K562 (cell line): ENCODE measurements around the gene TIMM17B. TPM values are rescaled to one million over a fixed set of nuclear protein-coding genes. Genes with fewer than 3 reads are reported as not detected.

Source experiments
- ATAC-seq: fragments of 200-7000 bp; cut with Tn5 transposase; 3 replicates; pipeline ENCODE4 v1.9.1; 2020; ENCODE audit warnings: moderate library complexity
- BruUV-seq: library from RNA; stranded (reverse); fragments of 400-500 nt; replicated peaks from 2 replicates; lab custom pipeline; 2021; lab: Mats Ljungman, UMichigan
- CTCF ChIA-PET: fragments of 300-600 bp; formaldehyde crosslinking; extraction: SDS; loops from one replicate; lab custom pipeline; 2021; ENCODE audit warnings: low intra/inter-chr PET ratio; lab: Yijun Ruan, JAX
- POLR2A ChIA-PET: fragments of 300-600, 350-650 bp; sonication (Branson Sonifier 250); formaldehyde crosslinking; extraction: SDS; loops from one replicate; lab custom pipeline; 2021; ENCODE audit warnings: antibody characterized with exemption, inconsistent platforms; lab: Yijun Ruan, JAX
- DNase-seq, 4 experiments: peaks; one replicate each; pipeline versions ENCODE4 v3.0.0 to v3.0.0-alpha.2; 2011 to 2018; ENCODE audit warnings: low spot score in 3 of 4, mixed read lengths in 3 of 4; ENCODE audit errors: extremely low read depth in 1 of 4
- FAIRE-seq: peaks from 2 replicates; lab custom pipeline; 2011; peaks lifted over from hg19 to GRCh38; lab: Jason Lieb, UNC
- H2AFZ ChIP-seq: 2 replicates; pipeline ENCODE4 v1.6.0; 2011; ENCODE audit warnings: low read depth, low read length, control low read depth, inconsistent platforms
- H3K27ac ChIP-seq: fragments of 200-600 bp; 3 replicates; pipeline ENCODE4 v1.8.0; 2011; ENCODE audit warnings: low read depth, mild to moderate bottlenecking, control low read depth, inconsistent platforms, low read length, moderate library complexity, mixed read lengths; ENCODE audit errors: extremely low read depth
- H3K27me3 ChIP-seq, 2 experiments: fragments of 300-600 bp in 1 of 2; 2 replicates in 1 of 2; 3 replicates in 1 of 2; pipeline versions ENCODE4 v1.6.0 to v1.8.0; 2011; ENCODE audit warnings: inconsistent platforms in 2 of 2, low read length in 2 of 2, mild to moderate bottlenecking in 1 of 2, mixed read lengths in 1 of 2, moderate library complexity in 1 of 2; ENCODE audit not compliant: control insufficient read depth in 2 of 2, insufficient read depth in 2 of 2
- H3K36me3 ChIP-seq: fragments of 300-600 bp; 3 replicates; pipeline ENCODE4 v1.8.0; 2011; ENCODE audit warnings: mild to moderate bottlenecking, low read length, inconsistent platforms; ENCODE audit not compliant: control insufficient read depth, insufficient read depth
- H3K4me1 ChIP-seq, 2 experiments: fragments of 200-600 bp in 1 of 2; replicated peaks in 1 of 2; 2 replicates in 1 of 2; 3 replicates in 1 of 2; pipeline versions ENCODE4 v1.5.1 to v1.8.0; 2011; ENCODE audit warnings: inconsistent platforms in 2 of 2, low read length in 2 of 2, mild to moderate bottlenecking in 1 of 2, mixed read lengths in 1 of 2, moderate library complexity in 1 of 2; ENCODE audit not compliant: control insufficient read depth in 2 of 2, insufficient read depth in 2 of 2
- H3K4me2 ChIP-seq: 2 replicates; pipeline ENCODE4 v1.6.1; 2011; ENCODE audit warnings: low read length, control low read depth, inconsistent platforms, mixed read lengths; ENCODE audit not compliant: insufficient read depth
- H3K4me3 ChIP-seq: fragments of 200-600 bp; sonication (generic), shearing (Covaris generic); 2 replicates; pipeline ENCODE4 v1.5.1; 2016; ENCODE audit warnings: control low read depth, inconsistent platforms
- H3K79me2 ChIP-seq: fragments of 200-600 bp; 3 replicates; pipeline ENCODE4 v1.8.0; 2011; ENCODE audit warnings: low read length, inconsistent platforms; ENCODE audit not compliant: control insufficient read depth, insufficient read depth
- H3K9ac ChIP-seq, 2 experiments: 2 replicates each; pipeline versions ENCODE4 v1.6.0 to v1.6.1; 2011; ENCODE audit warnings: low read depth in 2 of 2, low read length in 2 of 2, control low read depth in 1 of 2, inconsistent platforms in 1 of 2, mild to moderate bottlenecking in 1 of 2, mixed read lengths in 1 of 2; ENCODE audit not compliant: insufficient read depth in 1 of 2
- H3K9me1 ChIP-seq: one replicate; pipeline ENCODE4 v1.6.0; 2011; ENCODE audit warnings: inconsistent platforms, mild to moderate bottlenecking, low read length, moderate library complexity; ENCODE audit not compliant: control insufficient read depth, insufficient read depth
- H3K9me3 ChIP-seq: replicated peaks from 2 replicates; pipeline ENCODE4 v1.5.1; 2011; ENCODE audit warnings: low read depth, low read length, inconsistent platforms; ENCODE audit not compliant: control insufficient read depth, insufficient read depth
- H4K20me1 ChIP-seq: replicated peaks from 2 replicates; pipeline ENCODE4 v1.6.1; 2011; ENCODE audit warnings: low read length, inconsistent platforms, mixed read lengths; ENCODE audit not compliant: control insufficient read depth, insufficient read depth
- EP300 ChIP-seq: IDR thresholded peaks from 2 replicates; pipeline ENCODE4 v1.6.1; 2012; ENCODE audit warnings: low read length, improper control_type of control experiment
- NEUROD1 ChIP-seq: fragments of 150-350 bp; IDR thresholded peaks from 2 replicates; pipeline ENCODE4 v1.6.1; 2014; ENCODE audit warnings: borderline replicate concordance, low read length, low read depth; ENCODE audit not compliant: partially characterized antibody
- POLR2A ChIP-seq: fragments of 450-650 bp; conservative IDR thresholded peaks from 2 replicates; pipeline ENCODE4 v1.6.1; 2016
- RBFOX2 ChIP-seq: fragments of 200-400 bp; formaldehyde crosslinking; IDR thresholded peaks from 2 replicates; pipeline ENCODE4 v1.6.1; 2017; ENCODE audit warnings: low read depth, mild to moderate bottlenecking, low read length, moderate library complexity
- ZC3H8 ChIP-seq: fragments of 450-650 bp; IDR thresholded peaks from 2 replicates; pipeline ENCODE4 v1.6.1; 2017
- WGBS: fragments of 100-300 bp; shearing (Covaris generic); methylation state at CpG from one replicate; pipeline ENCODE4 v1.1.6; 2016; ENCODE audit warnings: low coverage, mixed read lengths; ENCODE audit not compliant: insufficient coverage; ENCODE audit errors: missing lambda C conversion rate; 5-methylcytosine and 5-hydroxymethylcytosine counted together
- in situ Hi-C: fragments of 300-500 bp; cut with MboI; formaldehyde crosslinking; loops from 4 replicates; pipeline ENCODE4 v1.15.0; 2018; ENCODE audit warnings: inconsistent platforms, mixed read lengths
- intact Hi-C: fragments of 100-400 bp; cut with micrococcal nuclease; formaldehyde crosslinking; loops from 2 replicates; pipeline ENCODE4 v1.14.2; 2022
- polyA plus RNA-seq, 8 experiments: library from polyadenylated mRNA; depleted of rRNA in 4 of 8; stranded (reverse) in 5 of 8; unstranded in 3 of 8; fragments of >200 nt; fragmentation: Nextera tagmentation in 2 of 8; fragmentation: Illumina TruSeq in 1 of 8; extraction: Ambion mirVana in 2 of 8; extraction: Trizol in 1 of 8; gene quantifications; 2 replicates each; pipeline versions ENCODE4 v1.2.1 to v1.2.3, GENCODE V29; 2011 to 2014; ENCODE audit warnings: inconsistent platforms in 1 of 8, missing spikeins in 1 of 8
- total RNA-seq, 7 experiments: library from RNA; depleted of rRNA in 6 of 7; stranded (reverse); fragments of >200 nt in 6 of 7; fragmentation: Illumina TruSeq in 2 of 7; extraction: Trizol in 2 of 7; gene quantifications; 2 replicates each; pipeline versions ENCODE4 v1.2.1 to v1.2.3, GENCODE V29; 2011 to 2021; ENCODE audit warnings: low replicate concordance in 1 of 7

TIMM17B gene
- total and polyA plus RNA-seq, 9 of the 15 experiments (the other 6 are each of a cell fraction or from before 2014, with no cell fraction given): 9.9 to 184 (median 115) TPM

DNA sequence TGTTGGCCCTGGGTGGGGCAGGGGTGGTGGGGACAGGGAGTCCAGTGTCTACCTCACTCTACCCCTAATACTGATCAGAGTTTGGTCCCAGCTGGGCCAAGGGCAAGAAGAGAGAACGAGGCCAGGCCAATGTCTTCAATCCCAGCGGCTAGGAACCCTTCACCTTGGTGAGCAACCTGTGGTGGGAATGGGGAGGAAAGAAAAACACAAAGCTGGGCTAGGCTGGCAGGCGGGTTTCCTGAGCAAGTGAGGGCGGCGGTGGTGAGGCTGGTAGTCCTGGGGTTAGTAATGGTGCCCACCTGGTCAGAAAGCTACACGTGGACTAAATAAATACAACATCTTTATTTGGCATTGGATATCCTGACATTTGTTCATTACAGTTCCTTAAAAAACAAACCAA lies 5.7 kb upstream of the TIMM17B start:
- no peaks in the 10 kb centered on the region for H3K9me3 ChIP-seq
- H3K9ac ChIP-seq: no peak overlapping the region
- peak; percentile 5; the same call in 2 of the 3 replicates for ATAC-seq
- H3K4me2 ChIP-seq: no peak overlapping the region
- H3K27ac ChIP-seq: no peak overlapping the region
- intact Hi-C loops (no loop called here), in situ Hi-C loops (no loop called here)
- FAIRE-seq: no peak
- peaks cover 7 to 23% of the 10 kb centered on the region in 2 experiments; a peak in 2 of 5 replicates for H3K4me1 ChIP-seq
- H3K36me3 ChIP-seq: peaks cover 71% of the 10 kb centered on the region
- H3K79me2 ChIP-seq: peaks cover 24% of the 10 kb centered on the region
- no peaks in the 10 kb centered on the region for H3K27me3 ChIP-seq
- POLR2A ChIA-PET: interaction anchor here (0.6 to 1.4 kb wide), 3 partner anchors 8 to 149 kb away, joined by 3 to 5 read pairs (median 3); partner anchors contain the start of gene SLC35A2
- CTCF ChIA-PET: no interaction called here
- no peaks in the 10 kb centered on the region; the same call in 1 of the 2 replicates for H4K20me1 ChIP-seq
- H2AFZ ChIP-seq: no peak overlapping the region
- no peak overlapping the region for H3K4me3 ChIP-seq
- no TSS peak for BruUV-seq
- no peaks in the 10 kb centered on the region for H3K9me1 ChIP-seq
- TF ChIP-seq POLR2A (peak; percentile 15; the same call in 1 of the 2 replicates), EP300 (no peak)
- DNase-seq: no peak
- 78% methylated on average over 5 of the region's 6 CpGs for WGBS

DNA sequence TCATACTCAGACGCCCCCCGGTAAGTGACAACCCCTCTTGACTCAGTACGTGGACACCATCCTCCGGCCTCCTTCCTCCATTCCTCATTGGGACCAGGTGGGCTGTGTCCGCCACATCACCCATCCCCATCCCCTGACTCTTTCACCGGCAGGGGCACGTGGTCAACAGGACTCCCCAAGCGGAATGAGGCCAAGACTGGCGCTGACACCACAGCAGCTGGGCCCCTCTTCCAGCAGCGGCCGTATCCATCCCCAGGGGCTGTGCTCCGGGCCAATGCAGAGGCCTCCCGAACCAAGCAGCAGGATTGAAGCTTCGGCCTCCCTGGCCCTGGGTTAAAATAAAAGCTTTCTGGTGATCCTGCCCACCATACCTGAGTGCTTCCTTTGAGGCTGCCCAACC lies 5.2 kb upstream of the TIMM17B start:
- Histone ChIP-seq H3K4me3 (no peak overlapping the region), H3K27me3 (no peaks in the 10 kb centered on the region), H3K9me1 (no peaks in the 10 kb centered on the region), H2AFZ (no peak overlapping the region), H3K27ac (no peak overlapping the region), H3K9me3 (no peaks in the 10 kb centered on the region), H3K4me2 (no peak overlapping the region), H3K36me3 (peaks cover 70% of the 10 kb centered on the region), H3K79me2 (peaks cover 26% of the 10 kb centered on the region), H4K20me1 (no peaks in the 10 kb centered on the region; the same call in 1 of the 2 replicates), H3K9ac (peak overlapping the region in 1 of 2 experiments; percentile 17; a peak in 1 of 4 replicates), H3K4me1 (peaks cover 7 to 23% of the 10 kb centered on the region in 2 experiments; a peak in 2 of 5 replicates)
- no peak for TF ChIP-seq ZC3H8
- TF ChIP-seq RBFOX2: peak; percentile 52
- TF ChIP-seq POLR2A: peak; percentile 16; the same call in 1 of the 2 replicates
- TF ChIP-seq NEUROD1: no peak
- POLR2A ChIA-PET: interaction anchor here (0.6 to 1.4 kb wide), 3 partner anchors 9 to 11 kb away, joined by 3 to 6 read pairs (median 5); partner anchors contain the start of gene SLC35A2
- no peak for DNase-seq
- no peak for FAIRE-seq
- BruUV-seq: no TSS peak
- CTCF ChIA-PET: no interaction called here
- intact Hi-C loops (no loop called here), in situ Hi-C loops (no loop called here)
- WGBS: 98% methylated on average over 8 of the region's 14 CpGs
- no peak for ATAC-seq
